GM12801 (cell line): ENCODE data around the gene LRIG2.

Experiments
- TF ChIP-seq, protein P1 (sequence below): IDR thresholded peaks from one replicate; pipeline ENCODE4 v1.5.1; 2011; ENCODE audit warnings: control low read depth; ENCODE audit not compliant: insufficient read length; ENCODE audit errors: extremely low read depth

LRIG2 gene

GRCh38 chr1:113101588-113101987, 28.6 kb downstream of the LRIG2 start:
- TF ChIP-seq, protein P1, sequence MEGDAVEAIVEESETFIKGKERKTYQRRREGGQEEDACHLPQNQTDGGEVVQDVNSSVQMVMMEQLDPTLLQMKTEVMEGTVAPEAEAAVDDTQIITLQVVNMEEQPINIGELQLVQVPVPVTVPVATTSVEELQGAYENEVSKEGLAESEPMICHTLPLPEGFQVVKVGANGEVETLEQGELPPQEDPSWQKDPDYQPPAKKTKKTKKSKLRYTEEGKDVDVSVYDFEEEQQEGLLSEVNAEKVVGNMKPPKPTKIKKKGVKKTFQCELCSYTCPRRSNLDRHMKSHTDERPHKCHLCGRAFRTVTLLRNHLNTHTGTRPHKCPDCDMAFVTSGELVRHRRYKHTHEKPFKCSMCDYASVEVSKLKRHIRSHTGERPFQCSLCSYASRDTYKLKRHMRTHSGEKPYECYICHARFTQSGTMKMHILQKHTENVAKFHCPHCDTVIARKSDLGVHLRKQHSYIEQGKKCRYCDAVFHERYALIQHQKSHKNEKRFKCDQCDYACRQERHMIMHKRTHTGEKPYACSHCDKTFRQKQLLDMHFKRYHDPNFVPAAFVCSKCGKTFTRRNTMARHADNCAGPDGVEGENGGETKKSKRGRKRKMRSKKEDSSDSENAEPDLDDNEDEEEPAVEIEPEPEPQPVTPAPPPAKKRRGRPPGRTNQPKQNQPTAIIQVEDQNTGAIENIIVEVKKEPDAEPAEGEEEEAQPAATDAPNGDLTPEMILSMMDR = no peak

- TF ChIP-seq, protein P1 = no peak
Measured at GRCh38 chr1:113103048-113103447, 30.1 kb downstream of the LRIG2 start.

DNA sequence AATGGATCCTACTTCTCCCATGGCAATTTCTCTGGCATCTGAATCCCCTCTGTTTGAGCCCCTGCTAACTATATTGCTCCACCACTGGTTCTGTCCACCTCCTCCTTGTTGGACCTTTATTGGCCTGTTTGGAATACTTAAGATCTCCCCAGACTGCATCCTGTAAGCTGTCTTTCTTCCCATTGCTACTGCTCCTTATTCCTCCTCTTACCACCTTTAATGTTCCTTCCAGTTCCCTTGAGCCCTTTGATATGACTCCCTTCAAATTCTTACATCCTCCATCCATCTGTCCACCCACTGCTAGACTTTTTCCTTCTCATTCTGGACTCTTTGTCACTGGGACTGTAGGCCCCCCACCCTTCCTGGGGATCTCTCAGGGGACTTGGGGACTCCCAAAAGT, 31.0 kb downstream of the LRIG2 start:
- TF ChIP-seq, protein P1 = no peak

- TF ChIP-seq, protein P1 = no peak
Measured at GRCh38 chr1:113106910-113107309, 33.9 kb downstream of the LRIG2 start.

- TF ChIP-seq, protein P1 = no peak
Measured at GRCh38 chr1:113109908-113110554, 37.0 kb downstream of the LRIG2 start.

- TF ChIP-seq, protein P1 = no peak
Measured at GRCh38 chr1:113118266-113118665, 45.3 kb downstream of the LRIG2 start.

DNA sequence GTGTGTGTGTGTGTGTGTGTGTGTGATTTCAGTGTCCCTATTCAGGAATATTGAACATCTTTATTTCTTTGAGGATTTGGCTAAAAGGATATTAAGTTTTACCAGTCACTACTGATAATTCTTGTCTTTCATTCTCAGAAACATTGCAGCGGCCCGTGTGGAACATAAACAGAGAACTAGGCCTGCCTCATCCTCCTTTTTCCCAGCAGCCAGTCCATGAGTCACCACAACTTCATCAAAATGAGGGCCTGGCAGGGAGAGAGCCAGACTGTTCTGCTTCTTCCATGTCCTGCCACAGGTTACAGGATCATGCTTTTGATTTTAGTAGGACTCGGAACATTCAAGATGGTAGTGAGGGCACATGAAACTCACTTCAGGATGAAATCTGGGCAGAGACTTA, 50.7 kb downstream of the LRIG2 start:
- TF ChIP-seq, protein P1 = no peak

GRCh38 chr1:113124366-113124765, 51.4 kb downstream of the LRIG2 start:
- TF ChIP-seq, protein P1 = no peak
